HG03095 (cell line): ENCODE results near the gene LHFPL2.
A peak's percentile ranks its signal among the peaks of the same experiment; 100 is the strongest.

Source experiments
- ATAC-seq: cut with Tn5 transposase; IDR thresholded peaks from one replicate; pipeline ENCODE4 v1.9.1; 2021; ENCODE audit warnings: moderate library complexity; ENCODE audit not compliant: unreplicated experiment

The LHFPL2 gene

GRCh38 chr5:78600687-78601414 lies 47.7 kb downstream of the LHFPL2 start:
- no peak for ATAC-seq

- no peak for ATAC-seq
These were observed 49.6 kb downstream of the LHFPL2 start for GRCh38 chr5:78598973-78599372.

- ATAC-seq, result no peak
These were observed 50.6 kb downstream of the LHFPL2 start for GRCh38 chr5:78597974-78598371.

- no peak for ATAC-seq
These were observed 51.3 kb downstream of the LHFPL2 start for GRCh38 chr5:78597068-78597973.

- no peak for ATAC-seq
These were observed 53.1 kb downstream of the LHFPL2 start for GRCh38 chr5:78595458-78595921.

- ATAC-seq, result no peak
These were observed 53.7 kb downstream of the LHFPL2 start for GRCh38 chr5:78594610-78595457.

GRCh38 chr5:78594021-78594420 lies 54.6 kb downstream of the LHFPL2 start:
- ATAC-seq, result no peak

- ATAC-seq, result no peak
These were observed 55.1 kb downstream of the LHFPL2 start for GRCh38 chr5:78593465-78593864.

- no peak for ATAC-seq
These were observed 55.7 kb downstream of the LHFPL2 start for GRCh38 chr5:78592735-78593386.

GRCh38 chr5:78591972-78592700 lies 56.4 kb downstream of the LHFPL2 start:
- ATAC-seq, result peak; percentile 51

GRCh38 chr5:78591138-78591612 lies 57.4 kb downstream of the LHFPL2 start:
- ATAC-seq, result no peak

- no peak for ATAC-seq
These were observed 58.6 kb downstream of the LHFPL2 start for GRCh38 chr5:78589923-78590322.

- no peak for ATAC-seq
These were observed 60.1 kb downstream of the LHFPL2 start for GRCh38 chr5:78588507-78588906.

GRCh38 chr5:78587775-78588291 lies 60.7 kb downstream of the LHFPL2 start:
- no peak for ATAC-seq

GRCh38 chr5:78587081-78587774 lies 61.3 kb downstream of the LHFPL2 start:
- ATAC-seq, result no peak

- no peak for ATAC-seq
These were observed 62.3 kb downstream of the LHFPL2 start for GRCh38 chr5:78586251-78586650.

GRCh38 chr5:78578015-78578414 lies 70.6 kb downstream of the LHFPL2 start:
- ATAC-seq, result no peak

GRCh38 chr5:78577071-78577807 lies 71.3 kb downstream of the LHFPL2 start:
- ATAC-seq, result no peak
